WTC11 (cell line): Measurements from ENCODE around the gene LARP4B. TPM values are rescaled to one million over a fixed set of nuclear protein-coding genes. Genes with fewer than 3 reads are reported as not detected.

ENCODE experiments used
- ATAC-seq: fragments of 200-7000 bp; cut with Tn5 transposase; 2 replicates; pipeline ENCODE4 v1.10.0; 2021; ENCODE audit warnings: mild to moderate bottlenecking, moderate library complexity
- CTCF ChIA-PET: fragments of 300-600 bp; sonication (Branson Sonifier 250); formaldehyde crosslinking; loops from one replicate; lab custom pipeline; 2021; ENCODE audit warnings: antibody characterized with exemption; lab: Charles Lee
- POLR2A ChIA-PET: fragments of 350-600 bp; sonication (Branson Sonifier 250); formaldehyde crosslinking; loops from one replicate; lab custom pipeline; 2021; ENCODE audit warnings: antibody characterized with exemption; lab: Charles Lee
- DNase-seq: peaks from one replicate; pipeline ENCODE4 v3.0.0; 2021; ENCODE audit warnings: low spot score
- H3K27ac Mint-ChIP-seq: 2 replicates; pipeline ENCODE4 v1.8.0; 2021; ENCODE audit warnings: mixed read lengths
- H3K27me3 Mint-ChIP-seq: 2 replicates; pipeline ENCODE4 v1.8.0; 2021; ENCODE audit warnings: low read depth, mild to moderate bottlenecking, moderate library complexity, mixed read lengths
- H3K36me3 Mint-ChIP-seq: 2 replicates; pipeline ENCODE4 v1.8.0; 2021; ENCODE audit warnings: mixed read lengths
- H3K4me1 Mint-ChIP-seq: 2 replicates; pipeline ENCODE4 v1.8.0; 2022; ENCODE audit warnings: mixed read lengths
- H3K4me3 Mint-ChIP-seq: 2 replicates; pipeline ENCODE4 v1.8.0; 2021; ENCODE audit warnings: mild to moderate bottlenecking, moderate library complexity, mixed read lengths
- H3K9me3 Mint-ChIP-seq: 2 replicates; pipeline ENCODE4 v1.8.0; 2021; ENCODE audit warnings: mixed read lengths
- ARID4B ChIP-seq: sonication (generic); formaldehyde crosslinking; IDR thresholded peaks from 2 replicates; pipeline ENCODE4 v1.8.0; 2023; ENCODE audit warnings: missing genetic modification reagents, mild to moderate bottlenecking, borderline replicate concordance
- ATF2 ChIP-seq: sonication (generic); formaldehyde crosslinking; IDR thresholded peaks from 2 replicates; pipeline ENCODE4 v1.8.1; 2022; ENCODE audit warnings: low read depth, missing genetic modification reagents, borderline replicate concordance
- CBFB ChIP-seq: sonication (generic); formaldehyde crosslinking; IDR thresholded peaks from 2 replicates; pipeline ENCODE4 v1.8.1; 2022; ENCODE audit warnings: mild to moderate bottlenecking, low read depth, missing genetic modification reagents
- EMX1 ChIP-seq: fragments of 250-450 bp; sonication (Bioruptor Pico); IDR thresholded peaks from 2 replicates; pipeline ENCODE4 v1.8.0; 2021; ENCODE audit warnings: mild to moderate bottlenecking
- FOXJ3 ChIP-seq: sonication (generic); formaldehyde crosslinking; IDR thresholded peaks from 2 replicates; pipeline ENCODE4 v1.9.0; 2021; ENCODE audit warnings: missing genetic modification reagents, mild to moderate bottlenecking, borderline replicate concordance
- FOXP1 ChIP-seq: sonication (generic); formaldehyde crosslinking; IDR thresholded peaks from 2 replicates; pipeline ENCODE4 v1.8.0; 2022; ENCODE audit warnings: missing genetic modification reagents, mild to moderate bottlenecking, moderate library complexity, borderline replicate concordance
- GABPB1 ChIP-seq: sonication (generic); formaldehyde crosslinking; IDR thresholded peaks from 2 replicates; pipeline ENCODE4 v1.8.1; 2023; ENCODE audit warnings: mild to moderate bottlenecking, missing genetic modification reagents
- JUN ChIP-seq: sonication (generic); formaldehyde crosslinking; IDR thresholded peaks from 2 replicates; pipeline ENCODE4 v1.8.0; 2023; ENCODE audit warnings: mild to moderate bottlenecking, missing genetic modification reagents
- MXD4 ChIP-seq: fragments of 250-450 bp; sonication (Bioruptor Pico); IDR thresholded peaks from 2 replicates; pipeline ENCODE4 v1.8.0; 2021; ENCODE audit warnings: mild to moderate bottlenecking, moderate library complexity, borderline replicate concordance
- NFYB ChIP-seq: sonication (generic); formaldehyde crosslinking; conservative IDR thresholded peaks from 2 replicates; pipeline ENCODE4 v1.8.0; 2022; ENCODE audit warnings: low read depth, missing genetic modification reagents
- ZBTB21 ChIP-seq: sonication (generic); formaldehyde crosslinking; IDR thresholded peaks from 2 replicates; pipeline ENCODE4 v1.8.1; 2023; ENCODE audit warnings: mild to moderate bottlenecking, missing genetic modification reagents, borderline replicate concordance
- ZNF121 ChIP-seq: sonication (generic); formaldehyde crosslinking; IDR thresholded peaks from 2 replicates; pipeline ENCODE4 v1.8.0; 2023; ENCODE audit warnings: missing genetic modification reagents
- ZNF138 ChIP-seq: sonication (generic); formaldehyde crosslinking; conservative IDR thresholded peaks from 2 replicates; pipeline ENCODE4 v1.8.1; 2022; ENCODE audit warnings: mild to moderate bottlenecking, moderate library complexity, missing genetic modification reagents
- total RNA-seq: library from RNA; stranded (reverse); gene quantifications from 3 replicates; pipeline ENCODE4 v1.2.3, GENCODE V29; 2021
- TF ChIP-seq, protein P1 (sequence below): sonication (generic); formaldehyde crosslinking; IDR thresholded peaks from 2 replicates; pipeline ENCODE4 v1.8.0; 2022; ENCODE audit warnings: missing genetic modification reagents
- TF ChIP-seq, protein P2 (sequence below): sonication (generic); formaldehyde crosslinking; IDR thresholded peaks from 2 replicates; pipeline ENCODE4 v1.8.1; 2023; ENCODE audit warnings: mild to moderate bottlenecking, moderate library complexity, missing genetic modification reagents

The LARP4B gene
- total RNA-seq, 1 experiment from 2014 or later, result 87.1 TPM

GRCh38 chr10:923844-924523 lies 7.5 kb downstream of the LARP4B start:
- H3K4me3 Mint-ChIP-seq, result no peak overlapping the region
- TF ChIP-seq CBFB (CRISPR knock-in tag) (no peak), EMX1 (CRISPR knock-in tag) (no peak), ARID4B (CRISPR knock-in tag) (no peak)
- ATAC-seq, result no peak
- peak overlapping the region; percentile 19 for H3K27ac Mint-ChIP-seq
- ChIA-PET CTCF (no interaction called here), POLR2A (no interaction called here)
- H3K36me3 Mint-ChIP-seq, result peaks cover 13% of the 10 kb centered on the region; the same call in 1 of the 2 replicates
- H3K9me3 Mint-ChIP-seq, result no peaks in the 10 kb centered on the region
- DNase-seq, result no peak
- H3K27me3 Mint-ChIP-seq, result no peaks in the 10 kb centered on the region
- peaks cover 39% of the 10 kb centered on the region for H3K4me1 Mint-ChIP-seq

- no peak for ATAC-seq
- Mint-ChIP-seq H3K27ac (peak overlapping the region; percentile 74), H3K4me3 (no peak overlapping the region), H3K36me3 (peaks cover 18% of the 10 kb centered on the region; the same call in 1 of the 2 replicates), H3K4me1 (peaks cover 19% of the 10 kb centered on the region), H3K27me3 (no peaks in the 10 kb centered on the region), H3K9me3 (0 out of 2 replicates have a peak, but pooled peaks cover 3% of the 10 kb centered on the region)
- CTCF ChIA-PET, result no interaction called here
- DNase-seq, result no peak
- POLR2A ChIA-PET, result no interaction called here
- TF ChIP-seq ZNF138 (CRISPR knock-in tag) (no peak), FOXJ3 (CRISPR knock-in tag) (no peak), ATF2 (CRISPR knock-in tag) (no peak)
- TF ChIP-seq, protein P1, sequence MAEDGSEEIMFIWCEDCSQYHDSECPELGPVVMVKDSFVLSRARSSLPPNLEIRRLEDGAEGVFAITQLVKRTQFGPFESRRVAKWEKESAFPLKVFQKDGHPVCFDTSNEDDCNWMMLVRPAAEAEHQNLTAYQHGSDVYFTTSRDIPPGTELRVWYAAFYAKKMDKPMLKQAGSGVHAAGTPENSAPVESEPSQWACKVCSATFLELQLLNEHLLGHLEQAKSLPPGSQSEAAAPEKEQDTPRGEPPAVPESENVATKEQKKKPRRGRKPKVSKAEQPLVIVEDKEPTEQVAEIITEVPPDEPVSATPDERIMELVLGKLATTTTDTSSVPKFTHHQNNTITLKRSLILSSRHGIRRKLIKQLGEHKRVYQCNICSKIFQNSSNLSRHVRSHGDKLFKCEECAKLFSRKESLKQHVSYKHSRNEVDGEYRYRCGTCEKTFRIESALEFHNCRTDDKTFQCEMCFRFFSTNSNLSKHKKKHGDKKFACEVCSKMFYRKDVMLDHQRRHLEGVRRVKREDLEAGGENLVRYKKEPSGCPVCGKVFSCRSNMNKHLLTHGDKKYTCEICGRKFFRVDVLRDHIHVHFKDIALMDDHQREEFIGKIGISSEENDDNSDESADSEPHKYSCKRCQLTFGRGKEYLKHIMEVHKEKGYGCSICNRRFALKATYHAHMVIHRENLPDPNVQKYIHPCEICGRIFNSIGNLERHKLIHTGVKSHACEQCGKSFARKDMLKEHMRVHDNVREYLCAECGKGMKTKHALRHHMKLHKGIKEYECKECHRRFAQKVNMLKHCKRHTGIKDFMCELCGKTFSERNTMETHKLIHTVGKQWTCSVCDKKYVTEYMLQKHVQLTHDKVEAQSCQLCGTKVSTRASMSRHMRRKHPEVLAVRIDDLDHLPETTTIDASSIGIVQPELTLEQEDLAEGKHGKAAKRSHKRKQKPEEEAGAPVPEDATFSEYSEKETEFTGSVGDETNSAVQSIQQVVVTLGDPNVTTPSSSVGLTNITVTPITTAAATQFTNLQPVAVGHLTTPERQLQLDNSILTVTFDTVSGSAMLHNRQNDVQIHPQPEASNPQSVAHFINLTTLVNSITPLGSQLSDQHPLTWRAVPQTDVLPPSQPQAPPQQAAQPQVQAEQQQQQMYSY (CRISPR knock-in tag), result no peak
Observed at GRCh38 chr10:921471-922414, 9.8 kb downstream of the LARP4B start.

GRCh38 chr10:920450-920849 lies 11.1 kb downstream of the LARP4B start:
- CTCF ChIA-PET, result no interaction called here
- Mint-ChIP-seq H3K4me3 (no peak overlapping the region), H3K27ac (no peak overlapping the region; the same call in 1 of the 2 replicates), H3K36me3 (peaks cover 18% of the 10 kb centered on the region; the same call in 1 of the 2 replicates), H3K4me1 (peaks cover 12% of the 10 kb centered on the region), H3K27me3 (no peaks in the 10 kb centered on the region), H3K9me3 (0 out of 2 replicates have a peak, but pooled peaks cover 3% of the 10 kb centered on the region)
- DNase-seq, result no peak
- POLR2A ChIA-PET, result no interaction called here
- no peak for TF ChIP-seq GABPB1 (CRISPR knock-in tag)
- TF ChIP-seq JUN (CRISPR knock-in tag), result no peak
- TF ChIP-seq, protein P2, sequence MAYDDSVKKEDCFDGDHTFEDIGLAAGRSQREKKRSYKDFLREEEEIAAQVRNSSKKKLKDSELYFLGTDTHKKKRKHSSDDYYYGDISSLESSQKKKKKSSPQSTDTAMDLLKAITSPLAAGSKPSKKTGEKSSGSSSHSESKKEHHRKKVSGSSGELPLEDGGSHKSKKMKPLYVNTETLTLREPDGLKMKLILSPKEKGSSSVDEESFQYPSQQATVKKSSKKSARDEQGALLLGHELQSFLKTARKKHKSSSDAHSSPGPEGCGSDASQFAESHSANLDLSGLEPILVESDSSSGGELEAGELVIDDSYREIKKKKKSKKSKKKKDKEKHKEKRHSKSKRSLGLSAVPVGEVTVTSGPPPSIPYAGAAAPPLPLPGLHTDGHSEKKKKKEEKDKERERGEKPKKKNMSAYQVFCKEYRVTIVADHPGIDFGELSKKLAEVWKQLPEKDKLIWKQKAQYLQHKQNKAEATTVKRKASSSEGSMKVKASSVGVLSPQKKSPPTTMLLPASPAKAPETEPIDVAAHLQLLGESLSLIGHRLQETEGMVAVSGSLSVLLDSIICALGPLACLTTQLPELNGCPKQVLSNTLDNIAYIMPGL (CRISPR knock-in tag), result no peak
- no peak for TF ChIP-seq ZBTB21
- TF ChIP-seq MXD4 (CRISPR knock-in tag), result no peak
- TF ChIP-seq NFYB (CRISPR knock-in tag), result no peak
- no peak for TF ChIP-seq ZNF121 (CRISPR knock-in tag)
- no peak for TF ChIP-seq FOXP1
- no peak for TF ChIP-seq EMX1 (CRISPR knock-in tag)
- ATAC-seq, result no peak
